ENCODE results near the gene DICER1.

GRCh38 chr14:95040708-95041476 lies 116.4 kb downstream of the DICER1 start:
- TF ChIP-seq, protein P1, sequence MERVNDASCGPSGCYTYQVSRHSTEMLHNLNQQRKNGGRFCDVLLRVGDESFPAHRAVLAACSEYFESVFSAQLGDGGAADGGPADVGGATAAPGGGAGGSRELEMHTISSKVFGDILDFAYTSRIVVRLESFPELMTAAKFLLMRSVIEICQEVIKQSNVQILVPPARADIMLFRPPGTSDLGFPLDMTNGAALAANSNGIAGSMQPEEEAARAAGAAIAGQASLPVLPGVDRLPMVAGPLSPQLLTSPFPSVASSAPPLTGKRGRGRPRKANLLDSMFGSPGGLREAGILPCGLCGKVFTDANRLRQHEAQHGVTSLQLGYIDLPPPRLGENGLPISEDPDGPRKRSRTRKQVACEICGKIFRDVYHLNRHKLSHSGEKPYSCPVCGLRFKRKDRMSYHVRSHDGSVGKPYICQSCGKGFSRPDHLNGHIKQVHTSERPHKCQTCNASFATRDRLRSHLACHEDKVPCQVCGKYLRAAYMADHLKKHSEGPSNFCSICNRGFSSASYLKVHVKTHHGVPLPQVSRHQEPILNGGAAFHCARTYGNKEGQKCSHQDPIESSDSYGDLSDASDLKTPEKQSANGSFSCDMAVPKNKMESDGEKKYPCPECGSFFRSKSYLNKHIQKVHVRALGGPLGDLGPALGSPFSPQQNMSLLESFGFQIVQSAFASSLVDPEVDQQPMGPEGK (CRISPR knock-in tag; IDR thresholded peaks at IDR 0.05; ENCODE audit: borderline replicate concordance): no peak
- TF ChIP-seq ESRRG (CRISPR knock-in tag; IDR thresholded peaks at IDR 0.05): no peak
- no peak for TF ChIP-seq ZC3H10 (CRISPR knock-in tag; IDR thresholded peaks at IDR 0.05)
- no peak for TF ChIP-seq RARB (CRISPR knock-in tag; IDR thresholded peaks at IDR 0.05)
- no peak for TF ChIP-seq ZNF8 (CRISPR knock-in tag; IDR thresholded peaks at IDR 0.05)
- no peak for TF ChIP-seq BACH2 (CRISPR knock-in tag; IDR thresholded peaks at IDR 0.05; ENCODE audit: borderline replicate concordance)
- no peak for TF ChIP-seq PPARA (CRISPR knock-in tag; IDR thresholded peaks at IDR 0.05; ENCODE audit: borderline replicate concordance)
- no peak for TF ChIP-seq ARNTL (CRISPR knock-in tag; IDR thresholded peaks at IDR 0.05; ENCODE audit: borderline replicate concordance, low read depth)
- TF ChIP-seq TCF4 (CRISPR knock-in tag; IDR thresholded peaks at IDR 0.05; ENCODE audit: borderline replicate concordance): no peak
- TF ChIP-seq ZFP30 (CRISPR knock-in tag; IDR thresholded peaks at IDR 0.05): no peak
- TF ChIP-seq, protein P2, sequence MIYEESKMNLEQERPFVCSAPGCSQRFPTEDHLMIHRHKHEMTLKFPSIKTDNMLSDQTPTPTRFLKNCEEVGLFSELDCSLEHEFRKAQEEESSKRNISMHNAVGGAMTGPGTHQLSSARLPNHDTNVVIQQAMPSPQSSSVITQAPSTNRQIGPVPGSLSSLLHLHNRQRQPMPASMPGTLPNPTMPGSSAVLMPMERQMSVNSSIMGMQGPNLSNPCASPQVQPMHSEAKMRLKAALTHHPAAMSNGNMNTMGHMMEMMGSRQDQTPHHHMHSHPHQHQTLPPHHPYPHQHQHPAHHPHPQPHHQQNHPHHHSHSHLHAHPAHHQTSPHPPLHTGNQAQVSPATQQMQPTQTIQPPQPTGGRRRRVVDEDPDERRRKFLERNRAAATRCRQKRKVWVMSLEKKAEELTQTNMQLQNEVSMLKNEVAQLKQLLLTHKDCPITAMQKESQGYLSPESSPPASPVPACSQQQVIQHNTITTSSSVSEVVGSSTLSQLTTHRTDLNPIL (CRISPR knock-in tag; IDR thresholded peaks at IDR 0.05; ENCODE audit: low read depth): no peak
- TF ChIP-seq POU6F1 (CRISPR knock-in tag; IDR thresholded peaks at IDR 0.05; ENCODE audit: borderline replicate concordance, low read depth): no peak
- no peak for TF ChIP-seq ZFP3 (CRISPR knock-in tag; IDR thresholded peaks at IDR 0.05)

All from SK-N-SH treated with all-trans-retinoic acid at 6 μM for 48 hours (cell line).